GM23338 (cell line): ENCODE data around the gene DCST1. TPM values are rescaled to one million over a fixed set of nuclear protein-coding genes. Genes with fewer than 3 reads are reported as not detected.
A peak's percentile ranks its signal among the peaks of the same experiment; 100 is the strongest.

Source experiments
- ATAC-seq: fragments of 200-7000 bp; cut with Tn5 transposase; 3 replicates; pipeline ENCODE4 v1.9.1; 2020
- DNase-seq: peaks from one replicate; pipeline ENCODE4 v3.0.0-alpha.2; 2015; ENCODE audit warnings: low spot score
- H2AFZ ChIP-seq: fragments of 200-600 bp; sonication (generic); 2 replicates; pipeline ENCODE4 v1.8.0; 2016; ENCODE audit warnings: antibody characterized with exemption, mild to moderate bottlenecking, moderate library complexity
- H3F3A ChIP-seq: fragments of 200-600 bp; sonication (generic); replicated peaks from 2 replicates; pipeline ENCODE4 v1.8.0; 2017; ENCODE audit warnings: antibody characterized with exemption, mixed run types, low read depth
- H3K27ac ChIP-seq: fragments of 200-600 bp; sonication (generic); 2 replicates; pipeline ENCODE4 v1.6.1; 2016; ENCODE audit warnings: low read depth
- H3K27me3 ChIP-seq: fragments of 200-600 bp; sonication (generic); 2 replicates; pipeline ENCODE4 v1.8.0; 2016; ENCODE audit warnings: mild to moderate bottlenecking, mixed run types, moderate library complexity; ENCODE audit not compliant: insufficient read depth
- H3K36me3 ChIP-seq: fragments of 200-600 bp; sonication (generic); 2 replicates; pipeline ENCODE4 v1.8.0; 2016; ENCODE audit warnings: mild to moderate bottlenecking; ENCODE audit not compliant: insufficient read depth
- H3K4me1 ChIP-seq: fragments of 200-600 bp; sonication (generic); 2 replicates; pipeline ENCODE4 v1.8.0; 2016; ENCODE audit warnings: mild to moderate bottlenecking, moderate library complexity; ENCODE audit not compliant: insufficient read depth
- H3K4me2 ChIP-seq: fragments of 200-600 bp; sonication (generic); 2 replicates; pipeline ENCODE4 v1.7.1; 2017; ENCODE audit warnings: mixed run types
- H3K4me3 ChIP-seq: fragments of 200-600 bp; sonication (generic); 2 replicates; pipeline ENCODE4 v1.6.1; 2016; ENCODE audit warnings: mixed run types
- H3K79me2 ChIP-seq: fragments of 200-600 bp; sonication (generic); replicated peaks from 2 replicates; pipeline ENCODE4 v1.8.0; 2017; ENCODE audit warnings: mild to moderate bottlenecking; ENCODE audit not compliant: insufficient read depth
- H3K9me2 ChIP-seq: fragments of 200-600 bp; sonication (generic); 2 replicates; pipeline ENCODE4 v1.8.0; 2017; ENCODE audit not compliant: insufficient read depth
- H4K20me1 ChIP-seq: fragments of 200-600 bp; sonication (generic); replicated peaks from 2 replicates; pipeline ENCODE4 v1.8.0; 2017; ENCODE audit warnings: mild to moderate bottlenecking; ENCODE audit not compliant: insufficient read depth
- H3K27ac Mint-ChIP-seq: 2 replicates; pipeline ENCODE4 v1.8.0; 2020; ENCODE audit warnings: inconsistent platforms, mild to moderate bottlenecking, moderate library complexity, mixed read lengths
- H3K27me3 Mint-ChIP-seq: 3 replicates; pipeline ENCODE4 v1.8.0; 2022; ENCODE audit warnings: low read depth, mild to moderate bottlenecking, moderate library complexity, mixed read lengths, inconsistent platforms; ENCODE audit not compliant: insufficient read depth, poor library complexity
- H3K36me3 Mint-ChIP-seq: 3 replicates; pipeline ENCODE4 v1.8.0; 2021; ENCODE audit warnings: low read depth, mild to moderate bottlenecking, inconsistent platforms, moderate library complexity, mixed read lengths
- H3K4me1 Mint-ChIP-seq: 3 replicates; pipeline ENCODE4 v1.8.0; 2020; ENCODE audit warnings: mild to moderate bottlenecking, inconsistent platforms, mixed read lengths
- H3K4me3 Mint-ChIP-seq: 3 replicates; pipeline ENCODE4 v1.8.0; 2021; ENCODE audit warnings: moderate library complexity, mild to moderate bottlenecking, inconsistent platforms, mixed read lengths
- H3K9me3 Mint-ChIP-seq: 3 replicates; pipeline ENCODE4 v1.8.0; 2020; ENCODE audit warnings: moderate library complexity, mild to moderate bottlenecking, inconsistent platforms, mixed read lengths
- CREB1 ChIP-seq: fragments of 250-450 bp; sonication (Bioruptor Pico); IDR thresholded peaks from 2 replicates; pipeline ENCODE4 v1.5.0; 2020; ENCODE audit warnings: low read depth, mild to moderate bottlenecking, moderate library complexity
- CTCF ChIP-seq, 2 experiments: fragments of 200-600 bp in 1 of 2; sonication (generic) in 1 of 2; conservative IDR thresholded peaks; 2 replicates each; pipeline versions ENCODE4 v1.5.1 to v1.6.1; 2016 to 2017; ENCODE audit warnings: antibody characterized with exemption in 2 of 2, low read depth in 2 of 2, mild to moderate bottlenecking in 2 of 2, moderate library complexity in 1 of 2
- ETS1 ChIP-seq: IDR thresholded peaks from 2 replicates; pipeline ENCODE4 v1.6.1; 2016; ENCODE audit warnings: antibody characterized with exemption
- EZH2phosphoT487 ChIP-seq: fragments of 200-600 bp; sonication (generic); IDR thresholded peaks from one replicate; pipeline ENCODE4 v1.8.1; 2018; ENCODE audit warnings: antibody characterized with exemption; ENCODE audit not compliant: unreplicated experiment
- NANOG ChIP-seq: IDR thresholded peaks from 2 replicates; pipeline ENCODE4 v1.6.1; 2016; ENCODE audit warnings: antibody characterized with exemption, borderline replicate concordance
- POLR2AphosphoS5 ChIP-seq: IDR thresholded peaks from 2 replicates; pipeline ENCODE4 v1.6.1; 2016; ENCODE audit warnings: antibody characterized with exemption, low read depth
- REST ChIP-seq: IDR thresholded peaks from one replicate; pipeline ENCODE4 v1.6.1; 2018; ENCODE audit warnings: antibody characterized with exemption; ENCODE audit not compliant: unreplicated experiment
- STAT1 ChIP-seq: IDR thresholded peaks from one replicate; pipeline ENCODE4 v1.6.1; 2016; ENCODE audit warnings: antibody characterized with exemption; ENCODE audit not compliant: unreplicated experiment
- ZNF114 ChIP-seq: fragments of 250-450 bp; sonication (Bioruptor Pico); IDR thresholded peaks from 2 replicates; pipeline ENCODE4 v1.5.0; 2020; ENCODE audit warnings: mild to moderate bottlenecking, moderate library complexity
- ZNF331 ChIP-seq: fragments of 250-450 bp; sonication (Bioruptor Pico); IDR thresholded peaks from 2 replicates; pipeline ENCODE4 v1.5.0; 2020; ENCODE audit warnings: low read depth, mild to moderate bottlenecking, moderate library complexity
- polyA plus RNA-seq: library from polyadenylated mRNA; unstranded; fragments of >200 nt; fragmentation: Nextera tagmentation; extraction: Ambion mirVana; gene quantifications from 2 replicates; pipeline ENCODE4 v1.2.1, GENCODE V29; 2016
- total RNA-seq: library from RNA; depleted of rRNA; stranded (reverse); fragments of >200 nt; shearing (Covaris generic); gene quantifications from 2 replicates; pipeline ENCODE4 v1.2.3, GENCODE V29; 2014

Gene DCST1
- total and polyA plus RNA-seq, 2 experiments from 2014 or later, result not detected

- Mint-ChIP-seq H3K27ac (0 out of 2 replicates have a peak overlapping the region, but pooled peaks have one; percentile 42), H3K27me3 (peaks cover 16% of the 10 kb centered on the region), H3K9me3 (no peaks in the 10 kb centered on the region; the same call in 2 of the 3 replicates), H3K4me1 (peaks cover 20% of the 10 kb centered on the region), H3K36me3 (no peaks in the 10 kb centered on the region), H3K4me3 (no peak overlapping the region)
- Histone ChIP-seq H3K79me2 (no peaks in the 10 kb centered on the region), H3K27ac (no peak overlapping the region), H3K4me3 (no peak overlapping the region), H3K27me3 (peaks cover 10% of the 10 kb centered on the region; the same call in 1 of the 2 replicates), H3K4me2 (peak overlapping the region; percentile 65; the same call in 1 of the 2 replicates), H2AFZ (peak overlapping the region; percentile 65), H4K20me1 (no peaks in the 10 kb centered on the region), H3K36me3 (no peaks in the 10 kb centered on the region), H3K9me2 (no peaks in the 10 kb centered on the region), H3K4me1 (peaks cover 7% of the 10 kb centered on the region; the same call in 1 of the 2 replicates), H3F3A (0 out of 2 replicates have a peak, but pooled peaks cover 9% of the 10 kb centered on the region)
- DNase-seq (peak; percentile 81), ATAC-seq (peak; percentile 72)
- TF ChIP-seq CTCF (conservative IDR thresholded peaks at IDR 0.05; ENCODE audit: low read depth in 2 of 2), result peak; percentile 45 to 70
- no peak for TF ChIP-seq NANOG
- TF ChIP-seq REST, result no peak
These were observed 60.4 kb downstream of the DCST1 start for GRCh38 chr1:155093911-155094621.

GRCh38 chr1:155094622-155094948, 61.0 kb downstream of the DCST1 start:
- ATAC-seq (no peak), DNase-seq (no peak)
- no peak overlapping the region for H3K4me3 Mint-ChIP-seq
- H3K4me1 Mint-ChIP-seq, result peaks cover 20% of the 10 kb centered on the region
- Histone ChIP-seq H4K20me1 (no peaks in the 10 kb centered on the region), H3K4me2 (no peak overlapping the region), H3K4me3 (no peak overlapping the region), H3K79me2 (no peaks in the 10 kb centered on the region), H3K9me2 (no peaks in the 10 kb centered on the region), H2AFZ (no peak overlapping the region), H3K4me1 (peaks cover 7% of the 10 kb centered on the region; the same call in 1 of the 2 replicates), H3K27me3 (peaks cover 10% of the 10 kb centered on the region; the same call in 1 of the 2 replicates), H3K27ac (no peak overlapping the region), H3K36me3 (no peaks in the 10 kb centered on the region), H3F3A (0 out of 2 replicates have a peak, but pooled peaks cover 9% of the 10 kb centered on the region)
- H3K36me3 Mint-ChIP-seq, result no peaks in the 10 kb centered on the region
- peaks cover 16% of the 10 kb centered on the region for H3K27me3 Mint-ChIP-seq
- H3K9me3 Mint-ChIP-seq, result no peaks in the 10 kb centered on the region; the same call in 2 of the 3 replicates
- H3K27ac Mint-ChIP-seq, result no peak overlapping the region
- TF ChIP-seq POLR2AphosphoS5 (no peak), CREB1 (CRISPR knock-in tag) (no peak), CTCF (conservative IDR thresholded peaks at IDR 0.05; ENCODE audit: low read depth in 2 of 2) (no peak), STAT1 (no peak), EZH2phosphoT487 (no peak), NANOG (no peak), ZNF331 (no peak), ETS1 (no peak), ZNF114 (CRISPR knock-in tag) (no peak)
